Heart left ventricle (tissue), 13 donors: ENCODE results near the gene P2RX2.

Experiments used
- POLR2A ChIP-seq, 2 donors: fragments of 450-650 bp; IDR thresholded peaks; one replicate each; pipeline ENCODE4 v1.6.1; 2017; ENCODE audit warnings: antibody characterized with exemption in 2 of 2, mild to moderate bottlenecking in 2 of 2, moderate library complexity in 2 of 2
- TF ChIP-seq, protein P1 (sequence below), 12 donors: fragments of 200-600 bp; sonication (generic) in 4 of 12; IDR thresholded peaks; one replicate each; pipeline versions ENCODE4 v1.5.0 to v1.8.0; 2018 to 2022; ENCODE audit warnings: antibody characterized with exemption in 12 of 12, mild to moderate bottlenecking in 5 of 12
- donor health status: ischemic (EF 13 %, LVEDD 7.1; RV severe dilation, severe dysfunction).
- donor health status: DM: no; HTN: yes; CAD: no.
- donor health status: DM: no; HTN: no; CAD: no.
- donor health status: ischemic (EF 25% LVEDD 6.9; RV normal size, moderate dysfunction).
- donor health status: ischemic (EF 25% LVEDD 5.7; RV mildly dilated, moderate dysfunction).
- donor health status: ischemic (EF 35%, LVEDD 5.7; RV mildly dilated, moderate dysfunction).
- donor health status: nonischemic (EF 11% LVEDD 7.7; RV severe dilation, severe dysfunction).
- donor health status: DM: yes; HTN: yes; CAD: no.
- donor health status: PGD.
- donor health status: ischemic (EF 29% LVEDD 5.4; RV normal size, mild dysfunction).
- donor health status: nonischemic (EF 23%, LVEDD 6.1; RV moderate dilation, normal function).

DNA sequence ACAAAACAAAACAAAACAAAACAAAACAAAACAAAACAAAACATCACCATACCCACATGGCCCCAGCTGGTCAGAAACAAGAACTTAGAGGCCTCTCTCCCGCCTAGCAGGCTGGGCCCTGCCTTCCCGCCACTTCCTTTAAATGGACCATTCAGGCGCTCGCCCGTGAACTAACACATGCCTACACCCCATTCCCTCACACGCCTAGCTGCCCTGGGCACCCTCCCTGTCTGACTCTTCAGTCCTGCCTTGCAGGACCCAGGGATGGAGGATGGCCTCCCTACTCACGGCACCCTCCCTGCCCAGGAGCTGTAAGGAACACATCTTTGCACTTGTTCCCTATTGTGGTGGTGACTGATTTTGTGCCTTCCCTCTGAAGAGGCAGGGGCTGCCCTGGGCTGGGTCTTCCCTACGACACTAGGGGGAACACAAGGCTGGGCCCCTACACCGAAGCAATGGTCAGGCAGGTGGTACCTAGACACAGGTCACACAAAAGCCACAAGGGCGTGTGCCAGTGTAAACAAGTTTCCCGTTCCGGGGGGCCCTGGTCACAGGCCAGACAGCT lies 21.5 kb downstream of the P2RX2 start:
- TF ChIP-seq, protein P1, sequence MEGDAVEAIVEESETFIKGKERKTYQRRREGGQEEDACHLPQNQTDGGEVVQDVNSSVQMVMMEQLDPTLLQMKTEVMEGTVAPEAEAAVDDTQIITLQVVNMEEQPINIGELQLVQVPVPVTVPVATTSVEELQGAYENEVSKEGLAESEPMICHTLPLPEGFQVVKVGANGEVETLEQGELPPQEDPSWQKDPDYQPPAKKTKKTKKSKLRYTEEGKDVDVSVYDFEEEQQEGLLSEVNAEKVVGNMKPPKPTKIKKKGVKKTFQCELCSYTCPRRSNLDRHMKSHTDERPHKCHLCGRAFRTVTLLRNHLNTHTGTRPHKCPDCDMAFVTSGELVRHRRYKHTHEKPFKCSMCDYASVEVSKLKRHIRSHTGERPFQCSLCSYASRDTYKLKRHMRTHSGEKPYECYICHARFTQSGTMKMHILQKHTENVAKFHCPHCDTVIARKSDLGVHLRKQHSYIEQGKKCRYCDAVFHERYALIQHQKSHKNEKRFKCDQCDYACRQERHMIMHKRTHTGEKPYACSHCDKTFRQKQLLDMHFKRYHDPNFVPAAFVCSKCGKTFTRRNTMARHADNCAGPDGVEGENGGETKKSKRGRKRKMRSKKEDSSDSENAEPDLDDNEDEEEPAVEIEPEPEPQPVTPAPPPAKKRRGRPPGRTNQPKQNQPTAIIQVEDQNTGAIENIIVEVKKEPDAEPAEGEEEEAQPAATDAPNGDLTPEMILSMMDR (IDR thresholded peaks at IDR 0.05): no peak
- no peak for TF ChIP-seq POLR2A (IDR thresholded peaks at IDR 0.05)
